Sigmoid colon (tissue), 7 donors: Measurements from ENCODE around the gene SYNPO2. TPM values are rescaled to one million over a fixed set of nuclear protein-coding genes. Genes with fewer than 3 reads are reported as not detected.

Experiments used
- DNase-seq: peaks from one replicate; pipeline ENCODE4 v3.0.0-alpha.2; 2019
- H3K27ac ChIP-seq, 4 donors: fragments of 200-600 bp; sonication (generic); one replicate each; pipeline ENCODE4 v1.5.1; 2016 to 2019; ENCODE audit warnings: mild to moderate bottlenecking in 1 of 4
- H3K27me3 ChIP-seq, 3 donors: fragments of 200-600 bp; sonication (generic); one replicate each; pipeline ENCODE4 v1.5.1; 2019; ENCODE audit warnings: mild to moderate bottlenecking in 1 of 3
- H3K36me3 ChIP-seq, 4 donors: fragments of 200-600 bp; sonication (generic); one replicate each; pipeline ENCODE4 v1.5.1; 2016 to 2019
- H3K4me1 ChIP-seq, 4 donors: fragments of 200-600 bp; sonication (generic); one replicate each; pipeline ENCODE4 v1.5.1; 2017 to 2019
- H3K4me3 ChIP-seq, 4 donors: fragments of 200-600 bp; sonication (generic); one replicate each; pipeline ENCODE4 v1.5.1; 2017 to 2019; ENCODE audit warnings: mild to moderate bottlenecking in 2 of 4, moderate library complexity in 1 of 4
- H3K9me3 ChIP-seq, 4 donors: fragments of 200-600 bp in 3 of 4; sonication (generic) in 3 of 4; one replicate each; pipeline versions ENCODE4 v1.5.1 to v1.6.1; 2013 to 2019
- EP300 ChIP-seq, 4 donors: sonication (generic); formaldehyde crosslinking; IDR thresholded peaks; one replicate each; pipeline ENCODE4 v1.6.1; 2017; ENCODE audit warnings: antibody characterized with exemption in 4 of 4
- POLR2A ChIP-seq, 2 donors: fragments of 450-650 bp; IDR thresholded peaks; one replicate each; pipeline ENCODE4 v1.6.1; 2016; ENCODE audit warnings: antibody characterized with exemption in 2 of 2, mild to moderate bottlenecking in 2 of 2, moderate library complexity in 2 of 2
- POLR2AphosphoS5 ChIP-seq, 4 donors: sonication (generic); formaldehyde crosslinking; IDR thresholded peaks; one replicate each; pipeline ENCODE4 v1.6.1; 2017; ENCODE audit warnings: antibody characterized with exemption in 4 of 4
- WGBS, 2 donors: extraction: QIAGEN DNeasy Blood & Tissue Kit; methylation state at CpG; one replicate each; pipeline ENCODE4 v1.1.7; 2013; 5-methylcytosine and 5-hydroxymethylcytosine counted together
- intact Hi-C: fragments of 100-400 bp; cut with DNase I; formaldehyde crosslinking; loops from one replicate; pipeline ENCODE4 v1.15.1; 2023
- polyA plus RNA-seq, 3 donors: library from polyadenylated mRNA; stranded (reverse); fragments of 200-250 nt; gene quantifications; one replicate each; pipeline ENCODE4 v1.2.3, GENCODE V29; 2013
- total RNA-seq, 4 donors: library from RNA; depleted of rRNA; stranded (reverse); fragments of >200 nt; gene quantifications; one replicate each; pipeline ENCODE4 v1.1.0, GENCODE V29; 2016
- TF ChIP-seq, protein P1 (sequence below), 4 experiments: fragments of 450-650 bp in 3 of 4; fragments of 200-600 bp in 1 of 4; IDR thresholded peaks; one replicate each; pipeline ENCODE4 v1.5.1; 2016 to 2019; ENCODE audit warnings: antibody characterized with exemption in 4 of 4, mild to moderate bottlenecking in 3 of 4, moderate library complexity in 2 of 4
- donor health status: healthy with polysubstance abuse.
- donor health status: Bipolar disorder and iron deficiency.
- donor health status: healthy.

The SYNPO2 gene
- total and polyA plus RNA-seq, 7 donors: 2.1 to 1,591 (median 611) TPM

DNA sequence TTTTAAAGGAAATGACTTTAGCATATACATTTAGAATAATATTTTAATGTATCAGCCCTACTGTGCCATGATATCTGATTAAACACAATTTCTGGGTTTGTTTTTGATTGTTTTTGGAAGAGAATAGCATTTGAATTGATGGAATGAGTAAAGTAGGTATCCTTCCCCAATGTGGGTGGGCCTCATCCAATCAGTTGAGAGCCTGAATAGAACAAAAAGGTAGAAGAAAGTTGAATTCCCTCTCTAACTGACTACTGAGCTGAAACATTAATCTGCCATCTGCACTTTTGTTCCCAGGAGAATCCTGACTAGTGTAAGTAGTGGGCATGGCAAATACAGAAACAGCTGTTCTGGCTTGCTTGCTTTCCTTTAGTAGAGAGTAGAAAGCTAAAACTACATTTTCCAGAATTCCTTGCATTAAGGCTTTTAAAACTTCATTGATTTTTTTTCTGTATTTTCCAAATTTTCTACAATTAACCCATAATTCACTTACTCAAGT is 43.1 kb upstream of the SYNPO2 start:
- H3K9me3 ChIP-seq: no peaks in the 10 kb centered on the region
- H3K27ac ChIP-seq: no peak overlapping the region
- TF ChIP-seq POLR2AphosphoS5 (IDR thresholded peaks at IDR 0.05) (no peak), POLR2A (IDR thresholded peaks at IDR 0.05) (no peak), EP300 (IDR thresholded peaks at IDR 0.05) (no peak)
- TF ChIP-seq, protein P1, sequence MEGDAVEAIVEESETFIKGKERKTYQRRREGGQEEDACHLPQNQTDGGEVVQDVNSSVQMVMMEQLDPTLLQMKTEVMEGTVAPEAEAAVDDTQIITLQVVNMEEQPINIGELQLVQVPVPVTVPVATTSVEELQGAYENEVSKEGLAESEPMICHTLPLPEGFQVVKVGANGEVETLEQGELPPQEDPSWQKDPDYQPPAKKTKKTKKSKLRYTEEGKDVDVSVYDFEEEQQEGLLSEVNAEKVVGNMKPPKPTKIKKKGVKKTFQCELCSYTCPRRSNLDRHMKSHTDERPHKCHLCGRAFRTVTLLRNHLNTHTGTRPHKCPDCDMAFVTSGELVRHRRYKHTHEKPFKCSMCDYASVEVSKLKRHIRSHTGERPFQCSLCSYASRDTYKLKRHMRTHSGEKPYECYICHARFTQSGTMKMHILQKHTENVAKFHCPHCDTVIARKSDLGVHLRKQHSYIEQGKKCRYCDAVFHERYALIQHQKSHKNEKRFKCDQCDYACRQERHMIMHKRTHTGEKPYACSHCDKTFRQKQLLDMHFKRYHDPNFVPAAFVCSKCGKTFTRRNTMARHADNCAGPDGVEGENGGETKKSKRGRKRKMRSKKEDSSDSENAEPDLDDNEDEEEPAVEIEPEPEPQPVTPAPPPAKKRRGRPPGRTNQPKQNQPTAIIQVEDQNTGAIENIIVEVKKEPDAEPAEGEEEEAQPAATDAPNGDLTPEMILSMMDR (IDR thresholded peaks at IDR 0.05): no peak
- no peaks in the 10 kb centered on the region for H3K27me3 ChIP-seq
- peaks cover 0 to 5% (median under 1%) of the 10 kb centered on the region in 4 donors for H3K4me1 ChIP-seq
- DNase-seq: no peak
- H3K36me3 ChIP-seq: no peaks in the 10 kb centered on the region
- no peak overlapping the region for H3K4me3 ChIP-seq
- intact Hi-C loops: no loop called here

DNA sequence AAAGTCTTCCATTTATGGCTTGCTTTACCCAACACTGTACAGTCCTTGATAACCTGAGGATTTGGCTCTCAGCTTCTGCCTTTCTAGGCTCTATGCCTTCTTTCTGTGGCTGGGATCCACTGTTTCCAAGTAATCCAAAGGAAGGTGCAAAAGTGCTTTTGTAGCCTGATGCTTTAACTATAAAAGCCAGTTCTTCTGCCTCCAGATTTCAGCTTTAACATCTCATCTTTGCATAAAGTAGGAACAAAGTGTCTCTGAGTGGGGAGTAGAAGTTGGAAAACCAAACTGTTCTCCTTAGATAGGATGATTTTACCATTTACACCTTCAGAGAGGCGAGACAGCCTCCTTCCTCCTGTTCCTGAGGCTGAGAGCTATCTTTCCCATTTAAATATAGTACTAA is 41.7 kb upstream of the SYNPO2 start:
- Histone ChIP-seq H3K4me3 (no peak overlapping the region), H3K9me3 (no peaks in the 10 kb centered on the region), H3K4me1 (peaks cover 0 to 6% (median 3%) of the 10 kb centered on the region in 4 donors), H3K27ac (no peak overlapping the region), H3K36me3 (no peaks in the 10 kb centered on the region), H3K27me3 (no peaks in the 10 kb centered on the region)
- intact Hi-C loops: no loop called here
- 78 to 80% methylated on average over 1 of the region's 1 CpG for WGBS, 2 donors
- no peak for DNase-seq
- TF ChIP-seq, protein P1 (IDR thresholded peaks at IDR 0.05): no peak
- TF ChIP-seq EP300 (IDR thresholded peaks at IDR 0.05) (no peak), POLR2A (IDR thresholded peaks at IDR 0.05) (no peak), POLR2AphosphoS5 (IDR thresholded peaks at IDR 0.05) (no peak)

- H3K27me3 ChIP-seq: no peaks in the 10 kb centered on the region
- H3K4me1 ChIP-seq: peaks cover 0 to 6% (median 3%) of the 10 kb centered on the region in 4 donors
- intact Hi-C loops: no loop called here
- DNase-seq: no peak
- H3K4me3 ChIP-seq: no peak overlapping the region
- 91 to 97% methylated on average over 7 of the region's 7 CpGs for WGBS, 2 donors
- TF ChIP-seq POLR2AphosphoS5 (IDR thresholded peaks at IDR 0.05) (no peak), EP300 (IDR thresholded peaks at IDR 0.05) (no peak), POLR2A (IDR thresholded peaks at IDR 0.05) (no peak)
- TF ChIP-seq, protein P1 (IDR thresholded peaks at IDR 0.05): no peak
- H3K9me3 ChIP-seq: no peaks in the 10 kb centered on the region
- no peak overlapping the region for H3K27ac ChIP-seq
- no peaks in the 10 kb centered on the region for H3K36me3 ChIP-seq
Observed at GRCh38 chr4:118848242-118848641, 40.4 kb upstream of the SYNPO2 start.

DNA sequence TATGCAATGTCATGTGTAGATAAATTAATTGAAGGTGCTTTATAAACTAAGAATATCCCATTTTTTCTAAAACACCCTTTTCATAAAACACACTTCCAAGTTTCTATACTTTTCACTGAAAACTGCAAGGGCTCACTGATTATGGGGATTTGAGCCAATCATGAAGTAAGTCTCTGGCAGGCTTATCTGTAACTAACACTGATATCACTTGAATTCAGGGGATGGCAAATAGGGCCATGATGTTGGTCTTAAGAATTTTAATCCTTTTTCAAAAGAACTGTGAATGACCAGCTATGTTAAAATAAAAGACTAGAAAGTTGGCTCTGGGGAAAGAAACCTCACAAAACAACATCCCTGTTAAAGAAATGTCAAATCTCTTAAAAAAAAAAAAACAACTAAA is 39.8 kb upstream of the SYNPO2 start:
- H3K4me1 ChIP-seq: peaks cover 0 to 6% (median 3%) of the 10 kb centered on the region in 4 donors
- H3K27ac ChIP-seq: no peak overlapping the region
- H3K4me3 ChIP-seq: no peak overlapping the region
- H3K36me3 ChIP-seq: no peaks in the 10 kb centered on the region
- DNase-seq: no peak
- intact Hi-C loops: no loop called here
- TF ChIP-seq EP300 (IDR thresholded peaks at IDR 0.05) (no peak), POLR2AphosphoS5 (IDR thresholded peaks at IDR 0.05) (no peak), POLR2A (IDR thresholded peaks at IDR 0.05) (no peak)
- TF ChIP-seq, protein P1 (IDR thresholded peaks at IDR 0.05): no peak
- H3K9me3 ChIP-seq: no peaks in the 10 kb centered on the region
- H3K27me3 ChIP-seq: no peaks in the 10 kb centered on the region

GRCh38 chr4:118849867-118850487 is 38.7 kb upstream of the SYNPO2 start:
- Histone ChIP-seq H3K36me3 (no peaks in the 10 kb centered on the region), H3K27ac (no peak overlapping the region), H3K4me1 (peaks cover 0 to 6% (median 3%) of the 10 kb centered on the region in 4 donors), H3K27me3 (no peaks in the 10 kb centered on the region), H3K9me3 (no peaks in the 10 kb centered on the region), H3K4me3 (peak overlapping the region; percentile 11 to 37 (median 34))
- WGBS, 2 donors: 96 to 98% methylated on average over 2 of the region's 2 CpGs
- DNase-seq: no peak
- intact Hi-C loops: no loop called here
- TF ChIP-seq EP300 (IDR thresholded peaks at IDR 0.05) (no peak), POLR2A (IDR thresholded peaks at IDR 0.05) (no peak), POLR2AphosphoS5 (IDR thresholded peaks at IDR 0.05) (no peak)
- TF ChIP-seq, protein P1 (IDR thresholded peaks at IDR 0.05): no peak
